HG03108 (cell line): ENCODE results near the gene HES1.
A peak's percentile ranks its signal among the peaks of the same experiment; 100 is the strongest.
"Not testable (repeated sequence)": the region's sequence is repeated elsewhere in the genome, so short reads cannot be mapped to it uniquely, and the experiment has no call there.

ENCODE experiments used
- ATAC-seq: cut with Tn5 transposase; IDR thresholded peaks from one replicate; pipeline ENCODE4 v1.9.1; 2021; ENCODE audit warnings: moderate library complexity; ENCODE audit not compliant: unreplicated experiment

Gene HES1

GRCh38 chr3:194135806-194136518 is at the start of gene HES1:
Gene HES1, plus strand, starts transcription at chr3:194136148. Its CDS starts 233 bp downstream, at chr3:194136381.
- peak; percentile 21 for ATAC-seq

GRCh38 chr3:194086388-194087075 is 49.4 kb upstream of the HES1 start:
- ATAC-seq = no peak

GRCh38 chr3:194087280-194087679 is 48.7 kb upstream of the HES1 start:
- ATAC-seq = no peak

GRCh38 chr3:194087995-194088855 is 47.7 kb upstream of the HES1 start:
- no peak for ATAC-seq

- peak; percentile 67 for ATAC-seq
Observed at GRCh38 chr3:194089357-194090177, 46.4 kb upstream of the HES1 start.

- not testable (repeated sequence) for ATAC-seq
Observed at GRCh38 chr3:194090178-194090555, 45.8 kb upstream of the HES1 start.

- ATAC-seq = no peak
Observed at GRCh38 chr3:194090716-194091115, 45.2 kb upstream of the HES1 start.

GRCh38 chr3:194091141-194091540 is 44.8 kb upstream of the HES1 start:
- no peak for ATAC-seq

- not testable (repeated sequence) for ATAC-seq
Observed at GRCh38 chr3:194091897-194092296, 44.1 kb upstream of the HES1 start.

- ATAC-seq = no peak
Observed at GRCh38 chr3:194092881-194093301, 43.1 kb upstream of the HES1 start.

GRCh38 chr3:194093842-194094241 is 42.1 kb upstream of the HES1 start:
- no peak for ATAC-seq

GRCh38 chr3:194095464-194095863 is 40.5 kb upstream of the HES1 start:
- ATAC-seq = no peak

- ATAC-seq = no peak
Observed at GRCh38 chr3:194095902-194096301, 40.0 kb upstream of the HES1 start.

GRCh38 chr3:194097141-194097882 is 38.6 kb upstream of the HES1 start:
- no peak for ATAC-seq

GRCh38 chr3:194098081-194098842 is 37.7 kb upstream of the HES1 start:
- ATAC-seq = no peak

- no peak for ATAC-seq
Observed at GRCh38 chr3:194098843-194099183, 37.1 kb upstream of the HES1 start.

GRCh38 chr3:194099215-194099614 is 36.7 kb upstream of the HES1 start:
- no peak for ATAC-seq

- peak; percentile 66 for ATAC-seq
Observed at GRCh38 chr3:194100856-194101390, 35.0 kb upstream of the HES1 start.
